HepG2 (cell line): ENCODE measurements around the gene SKIC2. TPM values are rescaled to one million over a fixed set of nuclear protein-coding genes. Genes with fewer than 3 reads are reported as not detected.

Experiments used
- DDIT3 ChIP-seq: sonication (generic); formaldehyde crosslinking; IDR thresholded peaks from 2 replicates; pipeline ENCODE4 v1.4.0; 2020; ENCODE audit warnings: mild to moderate bottlenecking, missing genetic modification reagents
- DZIP1 ChIP-seq: sonication (generic); formaldehyde crosslinking; IDR thresholded peaks from 2 replicates; pipeline ENCODE4 v1.5.0; 2020; ENCODE audit warnings: mild to moderate bottlenecking, missing genetic modification reagents
- GATAD2A ChIP-seq: IDR thresholded peaks from 2 replicates; pipeline ENCODE4 v1.6.1; 2016
- HIVEP1 ChIP-seq: sonication (generic); formaldehyde crosslinking; IDR thresholded peaks from 2 replicates; pipeline ENCODE4 v1.4.0; 2020; ENCODE audit warnings: mild to moderate bottlenecking, missing genetic modification reagents
- HMG20A ChIP-seq: IDR thresholded peaks from 2 replicates; pipeline ENCODE4 v1.6.1; 2016; ENCODE audit warnings: borderline replicate concordance
- HNF1A ChIP-seq, 2 experiments: sonication (generic) in 1 of 2; formaldehyde crosslinking in 1 of 2; IDR thresholded peaks; 2 replicates each; pipeline versions ENCODE4 v1.4.0 to v1.6.1; 2016 to 2020; ENCODE audit warnings: borderline replicate concordance in 1 of 2, low read depth in 1 of 2, mild to moderate bottlenecking in 1 of 2, missing genetic modification reagents in 1 of 2
- ISX ChIP-seq: sonication (generic); formaldehyde crosslinking; conservative IDR thresholded peaks from 2 replicates; pipeline ENCODE4 v1.5.0; 2020; ENCODE audit warnings: missing genetic modification reagents
- KDM4B ChIP-seq: sonication (generic); formaldehyde crosslinking; IDR thresholded peaks from 2 replicates; pipeline ENCODE4 v1.4.0; 2020; ENCODE audit warnings: missing genetic modification reagents
- MAFF ChIP-seq: IDR thresholded peaks from 2 replicates; pipeline ENCODE4 v1.6.1; 2011; ENCODE audit warnings: low read depth, low read length, improper control_type of control experiment
- MEIS2 ChIP-seq: sonication (generic); formaldehyde crosslinking; IDR thresholded peaks from 2 replicates; pipeline ENCODE4 v1.9.0; 2021; ENCODE audit warnings: mild to moderate bottlenecking, missing genetic modification reagents
- PCBP2 ChIP-seq: fragments of 200-400 bp; formaldehyde crosslinking; optimal IDR thresholded peaks from 2 replicates; pipeline ENCODE3; 2018; ENCODE audit warnings: low read length, low read depth; ENCODE audit not compliant: poor library complexity, severe bottlenecking
- POLR2G ChIP-seq: fragments of 200-400 bp; formaldehyde crosslinking; IDR thresholded peaks from 2 replicates; pipeline ENCODE4 v1.6.1; 2018; ENCODE audit warnings: mild to moderate bottlenecking, low read depth, low read length, moderate library complexity
- SNAI1 ChIP-seq: sonication (generic); formaldehyde crosslinking; IDR thresholded peaks from 2 replicates; pipeline ENCODE4 v1.5.0; 2020; ENCODE audit warnings: mild to moderate bottlenecking, missing genetic modification reagents, borderline replicate concordance
- STAT5B ChIP-seq: sonication (generic); formaldehyde crosslinking; IDR thresholded peaks from 2 replicates; pipeline ENCODE4 v1.4.0; 2020; ENCODE audit warnings: missing genetic modification reagents
- XRCC5 ChIP-seq: fragments of 200-400 bp; formaldehyde crosslinking; optimal IDR thresholded peaks from 2 replicates; pipeline ENCODE3; 2017; ENCODE audit warnings: mild to moderate bottlenecking, low read length
- YEATS4 ChIP-seq: sonication (generic); formaldehyde crosslinking; IDR thresholded peaks from 2 replicates; pipeline ENCODE4 v1.4.0; 2020; ENCODE audit warnings: missing genetic modification reagents, borderline replicate concordance
- ZFP1 ChIP-seq: IDR thresholded peaks from 2 replicates; pipeline ENCODE4 v1.6.1; 2016
- ZNF160 ChIP-seq: sonication (generic); formaldehyde crosslinking; IDR thresholded peaks from 2 replicates; pipeline ENCODE4 v1.8.0; 2022; ENCODE audit warnings: mild to moderate bottlenecking, inconsistent platforms, missing genetic modification reagents
- ZNF207 ChIP-seq: fragments of 450-650 bp; IDR thresholded peaks from 2 replicates; pipeline ENCODE4 v1.6.1; 2016; ENCODE audit warnings: antibody characterized with exemption, borderline replicate concordance
- ZNF292 ChIP-seq: sonication (generic); formaldehyde crosslinking; IDR thresholded peaks from 2 replicates; pipeline ENCODE4 v1.8.1; 2022; ENCODE audit warnings: mild to moderate bottlenecking, low read depth, missing genetic modification reagents, borderline replicate concordance
- ZNF44 ChIP-seq: sonication (generic); formaldehyde crosslinking; IDR thresholded peaks from 2 replicates; pipeline ENCODE4 v1.5.1; 2020; ENCODE audit warnings: mild to moderate bottlenecking, missing genetic modification reagents
- ZNF484 ChIP-seq: sonication (generic); formaldehyde crosslinking; IDR thresholded peaks from 2 replicates; pipeline ENCODE4 v1.5.1; 2020; ENCODE audit warnings: mild to moderate bottlenecking, low read depth, missing genetic modification reagents, borderline replicate concordance
- ZNF737 ChIP-seq: sonication (generic); formaldehyde crosslinking; IDR thresholded peaks from 2 replicates; pipeline ENCODE4 v1.5.0; 2020; ENCODE audit warnings: missing genetic modification reagents, mild to moderate bottlenecking, borderline replicate concordance
- ZSCAN22 ChIP-seq: sonication (generic); formaldehyde crosslinking; IDR thresholded peaks from 2 replicates; pipeline ENCODE4 v1.4.0; 2020; ENCODE audit warnings: mild to moderate bottlenecking, missing genetic modification reagents
- polyA plus RNA-seq, 8 experiments: library from polyadenylated mRNA; depleted of rRNA in 3 of 8; stranded (reverse) in 7 of 8; unstranded in 1 of 8; fragments of >200 nt; fragmentation: Illumina TruSeq in 4 of 8; extraction: Trizol in 4 of 8; gene quantifications; 2 replicates each; pipeline versions ENCODE4 v1.2.1 to v1.2.3, GENCODE V29; 2011 to 2016; ENCODE audit warnings: low read depth in 4 of 8, missing spikeins in 1 of 8, mixed read lengths in 1 of 8; ENCODE audit not compliant: insufficient read depth in 1 of 8
- total RNA-seq, 5 experiments: library from RNA; depleted of rRNA; stranded (reverse); fragments of >200 nt; fragmentation: Illumina TruSeq; extraction: Trizol; gene quantifications; 2 replicates each; pipeline ENCODE4 v1.2.3, GENCODE V29; 2016; ENCODE audit warnings: low read depth in 1 of 5

SKIC2 gene
- total and polyA plus RNA-seq, 2 of the 13 experiments (the other 11 are each of a cell fraction or from before 2014, with no cell fraction given): 67.1 to 68.4 TPM

- peak; percentile 86 for TF ChIP-seq DZIP1
- peak; percentile 60; the same call in 1 of the 2 replicates for TF ChIP-seq SNAI1
- no peak for TF ChIP-seq ZNF737 (CRISPR knock-in tag)
- TF ChIP-seq ZSCAN22 (CRISPR knock-in tag): no peak
- TF ChIP-seq KDM4B: peak; percentile 96
- TF ChIP-seq ZNF292 (CRISPR knock-in tag): no peak; the same call in 1 of the 2 replicates
- no peak for TF ChIP-seq ZNF207
- TF ChIP-seq STAT5B (CRISPR knock-in tag): no peak; the same call in 1 of the 2 replicates
- TF ChIP-seq HMG20A (CRISPR knock-in tag): peak; percentile 17; the same call in 1 of the 2 replicates
- TF ChIP-seq MEIS2: no peak; the same call in 1 of the 2 replicates
- peak; percentile 23; the same call in 1 of the 2 replicates for TF ChIP-seq HNF1A (IDR thresholded peaks at IDR 0.05; ENCODE audit: low read depth)
- TF ChIP-seq HNF1A (CRISPR knock-in tag; IDR thresholded peaks at IDR 0.05; ENCODE audit: borderline replicate concordance): peak; percentile 58
- TF ChIP-seq ISX: 0 out of 2 replicates have a peak, but pooled peaks have one; percentile 32
- no peak; the same call in none of the 2 replicates for TF ChIP-seq ZNF160 (CRISPR knock-in tag)
- no peak for TF ChIP-seq PCBP2
- TF ChIP-seq XRCC5: peak; percentile 49
- no peak for TF ChIP-seq ZNF484 (CRISPR knock-in tag)
- peak; percentile 64; the same call in 1 of the 2 replicates for TF ChIP-seq ZFP1 (CRISPR knock-in tag)
- peak; percentile 66; the same call in 1 of the 2 replicates for TF ChIP-seq GATAD2A (CRISPR knock-in tag)
- TF ChIP-seq DDIT3 (CRISPR knock-in tag): no peak
- TF ChIP-seq YEATS4: peak; percentile 86
- peak; percentile 94 for TF ChIP-seq HIVEP1
- peak; percentile 70 for TF ChIP-seq POLR2G
- TF ChIP-seq MAFF: no peak
- TF ChIP-seq ZNF44 (CRISPR knock-in tag): peak; percentile 69; the same call in 1 of the 2 replicates
Measured at GRCh38 chr6:31971993-31972708, 13.2 kb downstream of the SKIC2 start, which contains the start of gene DXO (continued).
